Uterus (tissue), 4 donors: ENCODE measurements around the gene DNAH17. TPM values are rescaled to one million over a fixed set of nuclear protein-coding genes. Genes with fewer than 3 reads are reported as not detected.

ENCODE experiments used
- DNase-seq, 2 donors: peaks; one replicate each; pipeline ENCODE4 v3.0.0-alpha.2; 2019 to 2020
- H3K27ac ChIP-seq, 2 donors: fragments of 200-600 bp; sonication (generic); 1 replicate in 1 of 2; 2 replicates in 1 of 2; pipeline ENCODE4 v1.5.1; 2016 to 2018
- H3K27me3 ChIP-seq, 2 donors: fragments of 200-600 bp; sonication (generic); one replicate each; pipeline ENCODE4 v1.5.1; 2018 to 2019; ENCODE audit warnings: control low read depth in 1 of 2
- H3K36me3 ChIP-seq, 2 donors: fragments of 200-600 bp; sonication (generic); one replicate each; pipeline ENCODE4 v1.5.1; 2019; ENCODE audit warnings: control low read depth in 1 of 2
- H3K4me1 ChIP-seq, 2 donors: fragments of 200-600 bp; sonication (generic); one replicate each; pipeline ENCODE4 v1.5.1; 2018 to 2019; ENCODE audit warnings: control low read depth in 1 of 2
- H3K4me3 ChIP-seq, 2 donors: fragments of 200-600 bp; sonication (generic); 1 replicate in 1 of 2; 2 replicates in 1 of 2; pipeline ENCODE4 v1.5.1; 2018 to 2019; ENCODE audit warnings: mild to moderate bottlenecking in 1 of 2
- H3K9me3 ChIP-seq, 2 donors: fragments of 200-600 bp; sonication (generic); one replicate each; pipeline ENCODE4 v1.5.1; 2019; ENCODE audit warnings: control low read depth in 1 of 2
- POLR2A ChIP-seq, 2 donors: fragments of 450-650 bp; IDR thresholded peaks; one replicate each; pipeline ENCODE4 v1.6.1; 2016; ENCODE audit warnings: antibody characterized with exemption in 2 of 2, mild to moderate bottlenecking in 1 of 2, moderate library complexity in 1 of 2
- intact Hi-C: fragments of 100-400 bp; cut with DNase I; formaldehyde crosslinking; loops from one replicate; pipeline ENCODE4 v1.15.1; 2023; ENCODE audit warnings: low total_unique reads
- total RNA-seq, 4 donors: library from RNA; depleted of rRNA in 3 of 4; stranded (reverse); fragments of >200 nt in 3 of 4; gene quantifications; one replicate each; pipeline versions ENCODE4 v1.1.0 to v1.2.4, GENCODE V29; 2014 to 2023
- TF ChIP-seq, protein P1 (sequence below), 4 experiments: fragments of 200-600 bp in 2 of 4; fragments of 450-650 bp in 2 of 4; sonication (generic) in 2 of 4; IDR thresholded peaks; one replicate each; pipeline ENCODE4 v1.5.1; 2016 to 2019; ENCODE audit warnings: antibody characterized with exemption in 4 of 4, mild to moderate bottlenecking in 2 of 4, moderate library complexity in 1 of 4
- donor health status: DM: yes; HTN: yes; CAD: no.

The DNAH17 gene
- total RNA-seq, 4 donors from 2014 or later, result 0.03 to 1.1 TPM; not detected in 2

DNA sequence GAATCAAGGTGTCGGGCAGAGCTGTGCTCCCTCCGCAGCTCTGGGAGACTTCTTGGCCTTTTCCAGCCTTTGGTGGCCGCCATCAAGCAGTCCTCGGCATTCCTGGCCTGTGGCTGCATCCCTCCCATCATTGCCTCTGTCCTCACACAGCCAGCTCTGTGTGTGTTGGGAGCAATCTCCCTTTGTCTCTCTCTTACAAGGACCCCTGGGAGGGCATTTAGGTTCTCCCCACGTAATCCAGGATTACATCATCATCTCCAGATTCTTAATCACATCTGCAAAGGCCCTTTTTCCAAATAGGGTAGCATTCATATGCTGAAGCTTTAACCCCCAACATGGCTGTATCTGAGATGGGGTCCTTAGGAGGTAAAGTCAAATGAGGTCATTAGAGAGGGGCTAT is 4.1 kb upstream of the DNAH17 start:
- no peaks in the 10 kb centered on the region for H3K36me3 ChIP-seq
- intact Hi-C loops, result no loop called here
- TF ChIP-seq POLR2A (IDR thresholded peaks at IDR 0.05), result no peak

DNA sequence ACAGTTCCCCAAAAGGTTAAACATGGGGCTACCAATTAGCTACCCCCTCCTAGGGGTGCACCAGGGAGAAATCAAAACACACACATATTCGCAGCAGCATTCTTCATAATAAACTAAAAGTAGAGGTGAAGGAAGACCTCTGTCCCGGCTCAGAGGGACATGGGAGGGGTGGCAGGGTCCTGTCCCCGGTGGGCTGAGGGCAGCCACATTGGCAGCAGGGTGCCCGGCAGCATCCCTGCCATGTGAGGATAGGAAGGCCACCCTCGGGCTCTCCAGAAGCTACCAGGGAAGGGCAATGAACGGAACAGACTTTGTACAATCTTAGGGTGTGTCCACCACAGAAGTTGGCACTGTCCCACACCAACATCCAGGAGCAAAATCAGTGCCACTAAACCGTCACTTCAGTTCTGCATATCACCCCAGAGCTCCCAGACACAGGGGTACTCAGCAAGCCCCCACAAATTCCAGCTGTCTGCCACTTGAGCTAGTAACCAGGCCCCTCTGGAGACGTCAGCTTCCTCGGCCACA is 3.1 kb upstream of the DNAH17 start:
- intact Hi-C loops, result no loop called here
- Histone ChIP-seq H3K36me3 (no peaks in the 10 kb centered on the region), H3K4me3 (no peak overlapping the region)

More for the DNA sequence above, 4.1 kb upstream of the DNAH17 start:
- H3K4me1 ChIP-seq, result no peaks in the 10 kb centered on the region
- H3K27me3 ChIP-seq, result no peaks in the 10 kb centered on the region
- H3K9me3 ChIP-seq, result no peaks in the 10 kb centered on the region
- no peak for DNase-seq
- no peak overlapping the region for H3K4me3 ChIP-seq
- H3K27ac ChIP-seq, result no peak overlapping the region

DNA sequence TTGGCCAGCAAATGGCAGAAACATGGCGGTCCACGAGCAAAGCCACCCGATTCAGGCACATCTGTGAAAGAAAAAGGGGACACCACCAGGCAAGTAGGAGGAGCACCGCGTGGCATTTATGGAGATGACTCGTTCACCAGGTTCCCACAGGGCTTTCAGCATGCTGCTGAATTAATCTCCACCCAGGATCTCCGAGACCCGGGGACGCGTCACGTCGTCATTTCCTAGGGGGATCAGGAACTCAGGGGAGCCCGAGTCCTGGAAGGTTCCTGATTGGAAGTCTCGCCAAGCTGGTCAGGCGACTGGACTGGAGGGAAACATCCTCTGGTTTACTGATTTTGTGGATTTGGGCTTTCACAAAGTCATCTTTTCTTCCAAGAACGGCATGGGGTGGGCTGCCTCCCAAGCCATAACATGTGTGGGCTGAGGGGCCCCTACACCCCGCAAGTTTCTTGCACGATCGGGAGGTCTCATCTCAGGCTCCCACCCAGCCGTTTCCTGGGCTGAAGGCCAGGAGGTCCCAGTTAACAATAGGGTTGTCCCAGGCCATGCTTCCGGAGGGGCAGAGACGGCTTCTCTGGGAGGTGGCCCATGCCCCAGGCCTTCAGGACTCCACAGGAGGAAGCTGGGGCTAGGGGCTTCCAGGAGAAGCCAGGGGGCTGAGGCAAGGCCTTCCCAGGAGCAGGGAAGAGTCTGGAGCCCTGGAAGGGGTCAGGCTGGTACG is 645 bp downstream of the DNAH17 start:
- H3K4me1 ChIP-seq, result no peaks in the 10 kb centered on the region
- no peaks in the 10 kb centered on the region for H3K9me3 ChIP-seq
- no peak overlapping the region for H3K4me3 ChIP-seq
- no peaks in the 10 kb centered on the region for H3K27me3 ChIP-seq
- intact Hi-C loops, result no loop called here
- H3K27ac ChIP-seq, result no peak overlapping the region
- no peak for TF ChIP-seq POLR2A (IDR thresholded peaks at IDR 0.05)
- no peaks in the 10 kb centered on the region for H3K36me3 ChIP-seq
- DNase-seq, result no peak

More for the DNA sequence above, 3.1 kb upstream of the DNAH17 start:
- Histone ChIP-seq H3K27ac (no peak overlapping the region), H3K9me3 (no peaks in the 10 kb centered on the region), H3K27me3 (no peaks in the 10 kb centered on the region), H3K4me1 (no peaks in the 10 kb centered on the region)
- TF ChIP-seq POLR2A (IDR thresholded peaks at IDR 0.05), result no peak
- TF ChIP-seq, protein P1, sequence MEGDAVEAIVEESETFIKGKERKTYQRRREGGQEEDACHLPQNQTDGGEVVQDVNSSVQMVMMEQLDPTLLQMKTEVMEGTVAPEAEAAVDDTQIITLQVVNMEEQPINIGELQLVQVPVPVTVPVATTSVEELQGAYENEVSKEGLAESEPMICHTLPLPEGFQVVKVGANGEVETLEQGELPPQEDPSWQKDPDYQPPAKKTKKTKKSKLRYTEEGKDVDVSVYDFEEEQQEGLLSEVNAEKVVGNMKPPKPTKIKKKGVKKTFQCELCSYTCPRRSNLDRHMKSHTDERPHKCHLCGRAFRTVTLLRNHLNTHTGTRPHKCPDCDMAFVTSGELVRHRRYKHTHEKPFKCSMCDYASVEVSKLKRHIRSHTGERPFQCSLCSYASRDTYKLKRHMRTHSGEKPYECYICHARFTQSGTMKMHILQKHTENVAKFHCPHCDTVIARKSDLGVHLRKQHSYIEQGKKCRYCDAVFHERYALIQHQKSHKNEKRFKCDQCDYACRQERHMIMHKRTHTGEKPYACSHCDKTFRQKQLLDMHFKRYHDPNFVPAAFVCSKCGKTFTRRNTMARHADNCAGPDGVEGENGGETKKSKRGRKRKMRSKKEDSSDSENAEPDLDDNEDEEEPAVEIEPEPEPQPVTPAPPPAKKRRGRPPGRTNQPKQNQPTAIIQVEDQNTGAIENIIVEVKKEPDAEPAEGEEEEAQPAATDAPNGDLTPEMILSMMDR (IDR thresholded peaks at IDR 0.05), result no peak
- DNase-seq, result no peak

DNA sequence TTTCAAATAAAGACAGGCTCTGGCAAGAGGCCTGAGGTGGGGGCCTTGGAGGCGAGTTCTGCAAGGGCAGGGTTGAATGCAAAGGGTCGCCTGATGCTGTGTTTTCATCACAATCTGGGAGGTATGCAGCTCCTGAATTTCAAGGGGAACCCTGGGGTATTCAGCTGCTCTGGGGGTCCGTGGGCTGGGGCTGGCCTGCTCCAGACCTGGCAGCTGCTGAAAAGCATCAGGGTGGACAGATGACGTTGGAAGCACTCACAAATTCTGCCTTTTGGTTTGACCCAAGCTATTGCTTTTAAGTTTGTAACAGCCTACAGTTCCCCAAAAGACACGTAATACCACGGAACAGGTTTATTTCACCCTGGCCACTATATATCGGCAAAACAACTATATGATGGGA is 1.3 kb downstream of the DNAH17 start:
- DNase-seq, result no peak
- H3K4me3 ChIP-seq, result no peak overlapping the region
- TF ChIP-seq, protein P1 (IDR thresholded peaks at IDR 0.05), result no peak
- no peak for TF ChIP-seq POLR2A (IDR thresholded peaks at IDR 0.05)
- no peaks in the 10 kb centered on the region for H3K27me3 ChIP-seq
- H3K9me3 ChIP-seq, result no peaks in the 10 kb centered on the region
- intact Hi-C loops, result no loop called here
- no peaks in the 10 kb centered on the region for H3K4me1 ChIP-seq
- H3K27ac ChIP-seq, result no peak overlapping the region
- H3K36me3 ChIP-seq, result no peaks in the 10 kb centered on the region

DNA sequence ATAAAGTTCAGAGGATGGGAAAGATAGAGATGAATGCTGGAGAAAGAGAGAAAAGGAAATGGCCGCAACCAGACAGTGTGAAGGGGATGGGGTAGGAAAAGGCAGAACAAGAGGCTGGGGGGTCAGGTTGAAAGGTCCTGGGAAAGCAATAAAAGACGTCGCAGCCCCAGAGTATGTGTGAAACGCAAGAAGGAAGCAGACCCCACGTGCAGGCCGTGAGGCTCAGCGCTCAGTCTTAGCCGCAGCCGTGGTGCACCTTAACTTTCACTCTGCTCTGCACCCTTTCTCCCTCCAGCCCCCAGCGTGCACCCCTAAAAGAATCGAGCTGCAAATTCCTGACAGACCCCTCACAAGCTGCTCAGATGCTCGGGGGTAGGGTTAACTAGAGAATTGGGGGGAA is 1.9 kb downstream of the DNAH17 start:
- DNase-seq, result no peak
- TF ChIP-seq POLR2A (IDR thresholded peaks at IDR 0.05), result no peak
- TF ChIP-seq, protein P1 (IDR thresholded peaks at IDR 0.05), result no peak
- intact Hi-C loops, result no loop called here
- H3K4me3 ChIP-seq, result no peak overlapping the region
- no peaks in the 10 kb centered on the region for H3K27me3 ChIP-seq
- no peaks in the 10 kb centered on the region for H3K36me3 ChIP-seq
- no peak overlapping the region for H3K27ac ChIP-seq
- no peaks in the 10 kb centered on the region for H3K4me1 ChIP-seq
- H3K9me3 ChIP-seq, result no peaks in the 10 kb centered on the region

DNA sequence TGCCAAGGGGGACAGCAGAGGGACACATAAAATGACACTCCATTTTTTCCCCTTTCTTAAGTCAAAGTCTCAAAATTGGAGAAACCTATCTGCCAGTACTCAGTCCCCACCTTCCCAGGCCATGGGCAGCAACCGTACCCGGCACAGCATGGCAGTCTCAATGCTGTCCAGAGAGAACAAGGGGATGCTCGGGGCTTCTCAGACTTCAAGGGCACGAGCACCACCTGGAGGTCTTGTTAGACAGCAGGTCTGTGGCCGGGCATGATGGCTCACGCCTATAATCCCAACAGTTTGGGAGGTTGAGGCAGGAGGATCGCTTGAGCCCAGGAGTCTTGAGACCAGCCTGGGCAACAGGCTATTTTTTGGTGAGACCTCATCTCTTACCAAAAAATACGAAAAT is 3.2 kb downstream of the DNAH17 start:
- H3K9me3 ChIP-seq, result no peaks in the 10 kb centered on the region
- H3K4me1 ChIP-seq, result no peaks in the 10 kb centered on the region
- DNase-seq, result no peak
- intact Hi-C loops, result no loop called here
- H3K27ac ChIP-seq, result no peak overlapping the region
- TF ChIP-seq, protein P1 (IDR thresholded peaks at IDR 0.05), result no peak
- TF ChIP-seq POLR2A (IDR thresholded peaks at IDR 0.05), result no peak
- H3K4me3 ChIP-seq, result no peak overlapping the region
- H3K27me3 ChIP-seq, result no peaks in the 10 kb centered on the region
- H3K36me3 ChIP-seq, result no peaks in the 10 kb centered on the region
